Adrenal gland (tissue), 12 donors: ENCODE data around the gene DCC. TPM values are rescaled to one million over a fixed set of nuclear protein-coding genes. Genes with fewer than 3 reads are reported as not detected.

Experiments
- DNase-seq, 7 donors: peaks; one replicate each; pipeline ENCODE4 v3.0.0-alpha.2; 2019 to 2020
- H3K27ac ChIP-seq, 5 donors: fragments of 200-600 bp; sonication (generic) in 4 of 5; 1 replicate in 3 of 5; 2 replicates in 2 of 5; pipeline versions ENCODE4 v1.5.1 to v1.8.0; 2016 to 2020; ENCODE audit warnings: mild to moderate bottlenecking in 1 of 5
- H3K27me3 ChIP-seq: fragments of 200-600 bp; 2 replicates; pipeline ENCODE4 v1.8.0; 2021
- H3K36me3 ChIP-seq, 2 donors: fragments of 200-600 bp; replicated peaks in 1 of 2; 1 replicate in 1 of 2; 2 replicates in 1 of 2; pipeline versions ENCODE4 v1.5.1 to v1.8.0; 2018 to 2022
- H3K4me1 ChIP-seq, 2 donors: fragments of 200-600 bp; replicated peaks in 1 of 2; 1 replicate in 1 of 2; 2 replicates in 1 of 2; pipeline versions ENCODE4 v1.5.1 to v1.8.0; 2018 to 2021
- H3K4me3 ChIP-seq, 4 donors: fragments of 200-600 bp; sonication (generic) in 3 of 4; one replicate each; pipeline ENCODE4 v1.5.1; 2016 to 2018
- H3K9me3 ChIP-seq, 3 donors: fragments of 200-600 bp; sonication (generic) in 1 of 3; replicated peaks in 1 of 3; 1 replicate in 2 of 3; 2 replicates in 1 of 3; pipeline versions ENCODE4 v1.5.1 to v1.8.0; 2016 to 2021
- POLR2A ChIP-seq, 2 donors: fragments of 450-650 bp; IDR thresholded peaks; one replicate each; pipeline ENCODE4 v1.6.1; 2017; ENCODE audit warnings: antibody characterized with exemption in 2 of 2, mild to moderate bottlenecking in 2 of 2, moderate library complexity in 1 of 2
- WGBS, 4 donors: extraction: QIAGEN DNeasy Blood & Tissue Kit in 2 of 4; methylation state at CpG; one replicate each; pipeline versions ENCODE4 v1.1.5 to v1.1.7; 2013 to 2017; 5-methylcytosine and 5-hydroxymethylcytosine counted together
- intact Hi-C, 2 donors: fragments of 100-400 bp; cut with DNase I; formaldehyde crosslinking; loops; one replicate each; pipeline versions ENCODE4 v1.14.1 to v1.15.0; 2022 to 2023
- polyA plus RNA-seq, 3 donors: library from polyadenylated mRNA; stranded (reverse); fragments of 200-250 nt in 2 of 3; fragments of 350-450 nt in 1 of 3; fragmentation: Illumina TruSeq in 1 of 3; extraction: RNeasy Lipid Tissue Mini Kit (QIAGEN cat#74804) in 1 of 3; gene quantifications; one replicate each; pipeline ENCODE4 v1.2.3, GENCODE V29; 2013 to 2014
- total RNA-seq, 9 donors: library from RNA; depleted of rRNA in 4 of 9; stranded (reverse); fragments of >200 nt in 4 of 9; fragments of 120-200 nt in 1 of 9; fragmentation: NEBNext Ultra II Directional in 1 of 9; extraction: Animal tissue kit (Norgen Biotek cat#: 25700) in 1 of 9; gene quantifications; one replicate each; pipeline versions ENCODE4 v1.1.0 to v1.2.4, GENCODE V29; 2013 to 2023
- TF ChIP-seq, protein P1 (sequence below), 6 experiments: fragments of 450-650 bp in 4 of 6; fragments of 200-600 bp in 2 of 6; sonication (generic) in 1 of 6; IDR thresholded peaks; 1 replicate in 5 of 6; 2 replicates in 1 of 6; pipeline versions ENCODE4 v1.5.1 to v1.8.0; 2016 to 2021; ENCODE audit warnings: antibody characterized with exemption in 6 of 6, mild to moderate bottlenecking in 2 of 6, moderate library complexity in 1 of 6
- donor health status: healthy with polysubstance abuse.
- donor health status: Bipolar disorder and iron deficiency.
- donor health status: DM: yes; HTN: yes; CAD: no.
- donor health status: DM: no; HTN: no; CAD: no.
- donor health status: DM: no; HTN: no; CAD: no.
- donor health status: DM: yes; HTN: yes; CAD: no.

Gene DCC
- total and polyA plus RNA-seq, 12 donors = 0.33 to 3.5 (median 1.1) TPM; not detected in 1

DNA sequence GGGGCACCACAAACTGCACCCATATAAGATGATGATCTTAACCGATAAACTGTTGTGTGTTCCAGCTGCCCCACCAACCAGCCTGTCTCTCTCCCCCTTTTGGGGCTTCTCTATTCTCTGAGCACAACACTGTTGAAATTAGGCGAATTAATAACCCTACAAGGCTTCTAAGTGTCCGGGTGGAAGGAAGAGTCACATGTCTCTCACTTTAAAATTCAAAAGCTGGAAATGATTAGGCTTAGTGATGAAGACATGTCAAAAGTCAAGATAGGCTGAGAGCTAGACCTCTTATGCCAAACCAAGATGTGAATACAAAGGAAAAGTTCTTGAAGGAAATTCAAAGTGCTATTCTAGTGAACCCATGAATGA lies 1102.4 kb downstream of the DCC start:
- intact Hi-C loops = no loop called here
- Histone ChIP-seq H3K4me1 (no peaks in the 10 kb centered on the region), H3K27me3 (no peaks in the 10 kb centered on the region), H3K36me3 (no peaks in the 10 kb centered on the region), H3K27ac (no peak overlapping the region), H3K4me3 (no peak overlapping the region), H3K9me3 (no peaks in the 10 kb centered on the region)
- no peak for DNase-seq
- 57 to 68% (median 66%) methylated on average over 3 of the region's 3 CpGs for WGBS, 4 donors
- TF ChIP-seq, protein P1, sequence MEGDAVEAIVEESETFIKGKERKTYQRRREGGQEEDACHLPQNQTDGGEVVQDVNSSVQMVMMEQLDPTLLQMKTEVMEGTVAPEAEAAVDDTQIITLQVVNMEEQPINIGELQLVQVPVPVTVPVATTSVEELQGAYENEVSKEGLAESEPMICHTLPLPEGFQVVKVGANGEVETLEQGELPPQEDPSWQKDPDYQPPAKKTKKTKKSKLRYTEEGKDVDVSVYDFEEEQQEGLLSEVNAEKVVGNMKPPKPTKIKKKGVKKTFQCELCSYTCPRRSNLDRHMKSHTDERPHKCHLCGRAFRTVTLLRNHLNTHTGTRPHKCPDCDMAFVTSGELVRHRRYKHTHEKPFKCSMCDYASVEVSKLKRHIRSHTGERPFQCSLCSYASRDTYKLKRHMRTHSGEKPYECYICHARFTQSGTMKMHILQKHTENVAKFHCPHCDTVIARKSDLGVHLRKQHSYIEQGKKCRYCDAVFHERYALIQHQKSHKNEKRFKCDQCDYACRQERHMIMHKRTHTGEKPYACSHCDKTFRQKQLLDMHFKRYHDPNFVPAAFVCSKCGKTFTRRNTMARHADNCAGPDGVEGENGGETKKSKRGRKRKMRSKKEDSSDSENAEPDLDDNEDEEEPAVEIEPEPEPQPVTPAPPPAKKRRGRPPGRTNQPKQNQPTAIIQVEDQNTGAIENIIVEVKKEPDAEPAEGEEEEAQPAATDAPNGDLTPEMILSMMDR (IDR thresholded peaks at IDR 0.05) = no peak
- no peak for TF ChIP-seq POLR2A (IDR thresholded peaks at IDR 0.05)

DNA sequence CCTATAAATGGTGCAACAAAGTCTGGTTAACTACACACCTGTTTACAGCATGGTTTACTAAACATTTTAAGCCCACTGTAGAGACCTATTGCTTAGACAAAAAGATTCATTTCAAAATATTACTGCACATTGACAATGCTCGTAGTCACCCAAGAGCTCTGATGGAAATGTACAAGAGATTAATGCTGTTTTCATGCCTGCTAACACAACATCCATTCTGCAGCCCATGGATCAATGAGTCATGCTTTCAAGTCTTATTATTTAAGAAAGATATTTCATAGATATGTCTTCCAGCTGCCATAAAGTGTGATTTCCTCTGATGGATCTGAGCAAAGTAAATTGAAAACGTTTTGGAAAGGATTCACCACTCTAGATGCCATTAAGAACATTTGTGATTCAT lies 1103.3 kb downstream of the DCC start:
- TF ChIP-seq, protein P1 (IDR thresholded peaks at IDR 0.05) = no peak
- no peak overlapping the region for H3K4me3 ChIP-seq
- WGBS, 4 donors = 29 to 52% (median 42%) methylated on average over 2 of the region's 2 CpGs
- no peaks in the 10 kb centered on the region for H3K9me3 ChIP-seq
- H3K36me3 ChIP-seq = no peaks in the 10 kb centered on the region
- no peaks in the 10 kb centered on the region for H3K27me3 ChIP-seq
- intact Hi-C loops = no loop called here
- H3K4me1 ChIP-seq = no peaks in the 10 kb centered on the region
- no peak overlapping the region for H3K27ac ChIP-seq
- no peak for DNase-seq

DNA sequence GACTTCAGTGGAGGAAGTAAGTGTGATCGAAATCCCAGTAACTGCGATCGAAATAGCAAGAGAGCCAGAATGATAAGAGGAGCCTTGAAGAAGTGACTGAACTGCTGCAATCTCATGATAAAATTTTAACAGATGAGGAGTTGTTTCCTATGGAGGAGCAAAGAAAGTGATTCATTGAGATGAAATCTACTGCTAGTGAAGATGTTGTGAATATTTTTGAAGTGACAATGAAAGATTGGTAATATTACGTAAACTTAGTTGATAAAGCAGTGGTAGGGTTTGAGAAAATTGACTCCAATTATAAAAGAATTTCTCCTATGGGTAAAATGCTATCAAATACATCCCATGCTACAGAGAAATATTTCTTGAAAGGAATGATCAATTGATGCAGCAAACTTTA lies 1103.8 kb downstream of the DCC start:
- no peaks in the 10 kb centered on the region for H3K27me3 ChIP-seq
- intact Hi-C loops = no loop called here
- no peaks in the 10 kb centered on the region for H3K4me1 ChIP-seq
- DNase-seq = no peak
- no peak for TF ChIP-seq POLR2A (IDR thresholded peaks at IDR 0.05)
- TF ChIP-seq, protein P1 (IDR thresholded peaks at IDR 0.05) = no peak
- 85 to 89% (median 86%) methylated on average over 4 of the region's 4 CpGs for WGBS, 4 donors
- no peaks in the 10 kb centered on the region for H3K36me3 ChIP-seq
- H3K27ac ChIP-seq = no peak overlapping the region
- no peak overlapping the region for H3K4me3 ChIP-seq
- no peaks in the 10 kb centered on the region for H3K9me3 ChIP-seq

DNA sequence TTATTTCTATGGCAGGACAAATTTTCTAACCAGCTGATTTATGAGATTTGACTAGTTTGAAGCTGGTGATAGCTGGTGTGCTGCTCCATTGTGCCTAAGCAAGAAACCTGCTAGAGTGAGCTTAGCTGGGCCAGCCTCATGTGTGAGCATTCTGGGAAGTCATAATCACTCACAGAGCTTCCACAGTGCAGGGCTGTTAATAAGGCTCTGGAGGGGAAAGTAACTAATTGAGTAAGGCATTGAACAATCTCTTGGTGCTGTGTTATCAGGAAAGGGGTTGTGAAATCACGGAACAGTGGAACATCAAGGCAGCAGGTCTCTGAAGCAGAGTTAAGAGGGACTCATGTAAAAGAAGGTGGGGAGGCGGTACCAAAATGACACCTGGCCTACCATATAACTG lies 1111.9 kb downstream of the DCC start:
- DNase-seq = no peak
- no peaks in the 10 kb centered on the region for H3K27me3 ChIP-seq
- no peak overlapping the region for H3K4me3 ChIP-seq
- 32 to 72% (median 48%) methylated on average over 2 of the region's 2 CpGs for WGBS, 4 donors
- no peak overlapping the region for H3K27ac ChIP-seq
- intact Hi-C loops = no loop called here
- TF ChIP-seq, protein P1 (IDR thresholded peaks at IDR 0.05) = no peak
- H3K36me3 ChIP-seq = no peaks in the 10 kb centered on the region
- H3K9me3 ChIP-seq = no peaks in the 10 kb centered on the region
- no peaks in the 10 kb centered on the region for H3K4me1 ChIP-seq
